ENCODE results near the gene INHBB. TPM values are rescaled to one million over a fixed set of nuclear protein-coding genes. Genes with fewer than 3 reads are reported as not detected.

The INHBB gene
- total RNA-seq, 1 donor from 2014 or later = 0.62 TPM

- Mint-ChIP-seq H3K4me3 (ENCODE audit: unreplicated experiment) (no peak overlapping the region), H3K27me3 (ENCODE audit: unreplicated experiment) (peaks cover 26% of the 10 kb centered on the region), H3K4me1 (ENCODE audit: unreplicated experiment) (peaks cover 8% of the 10 kb centered on the region), H3K27ac (ENCODE audit: unreplicated experiment) (no peak overlapping the region), H3K36me3 (ENCODE audit: unreplicated experiment) (no peaks in the 10 kb centered on the region), H3K9me3 (ENCODE audit: unreplicated experiment) (no peaks in the 10 kb centered on the region)
- DNase-seq (ENCODE audit: extremely low spot score, unreplicated experiment) = no peak
- TF ChIP-seq, protein P1, sequence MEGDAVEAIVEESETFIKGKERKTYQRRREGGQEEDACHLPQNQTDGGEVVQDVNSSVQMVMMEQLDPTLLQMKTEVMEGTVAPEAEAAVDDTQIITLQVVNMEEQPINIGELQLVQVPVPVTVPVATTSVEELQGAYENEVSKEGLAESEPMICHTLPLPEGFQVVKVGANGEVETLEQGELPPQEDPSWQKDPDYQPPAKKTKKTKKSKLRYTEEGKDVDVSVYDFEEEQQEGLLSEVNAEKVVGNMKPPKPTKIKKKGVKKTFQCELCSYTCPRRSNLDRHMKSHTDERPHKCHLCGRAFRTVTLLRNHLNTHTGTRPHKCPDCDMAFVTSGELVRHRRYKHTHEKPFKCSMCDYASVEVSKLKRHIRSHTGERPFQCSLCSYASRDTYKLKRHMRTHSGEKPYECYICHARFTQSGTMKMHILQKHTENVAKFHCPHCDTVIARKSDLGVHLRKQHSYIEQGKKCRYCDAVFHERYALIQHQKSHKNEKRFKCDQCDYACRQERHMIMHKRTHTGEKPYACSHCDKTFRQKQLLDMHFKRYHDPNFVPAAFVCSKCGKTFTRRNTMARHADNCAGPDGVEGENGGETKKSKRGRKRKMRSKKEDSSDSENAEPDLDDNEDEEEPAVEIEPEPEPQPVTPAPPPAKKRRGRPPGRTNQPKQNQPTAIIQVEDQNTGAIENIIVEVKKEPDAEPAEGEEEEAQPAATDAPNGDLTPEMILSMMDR (IDR thresholded peaks at IDR 0.05) = no peak
Measured at GRCh38 chr2:120396861-120397811, 51.2 kb downstream of the INHBB start.

DNA sequence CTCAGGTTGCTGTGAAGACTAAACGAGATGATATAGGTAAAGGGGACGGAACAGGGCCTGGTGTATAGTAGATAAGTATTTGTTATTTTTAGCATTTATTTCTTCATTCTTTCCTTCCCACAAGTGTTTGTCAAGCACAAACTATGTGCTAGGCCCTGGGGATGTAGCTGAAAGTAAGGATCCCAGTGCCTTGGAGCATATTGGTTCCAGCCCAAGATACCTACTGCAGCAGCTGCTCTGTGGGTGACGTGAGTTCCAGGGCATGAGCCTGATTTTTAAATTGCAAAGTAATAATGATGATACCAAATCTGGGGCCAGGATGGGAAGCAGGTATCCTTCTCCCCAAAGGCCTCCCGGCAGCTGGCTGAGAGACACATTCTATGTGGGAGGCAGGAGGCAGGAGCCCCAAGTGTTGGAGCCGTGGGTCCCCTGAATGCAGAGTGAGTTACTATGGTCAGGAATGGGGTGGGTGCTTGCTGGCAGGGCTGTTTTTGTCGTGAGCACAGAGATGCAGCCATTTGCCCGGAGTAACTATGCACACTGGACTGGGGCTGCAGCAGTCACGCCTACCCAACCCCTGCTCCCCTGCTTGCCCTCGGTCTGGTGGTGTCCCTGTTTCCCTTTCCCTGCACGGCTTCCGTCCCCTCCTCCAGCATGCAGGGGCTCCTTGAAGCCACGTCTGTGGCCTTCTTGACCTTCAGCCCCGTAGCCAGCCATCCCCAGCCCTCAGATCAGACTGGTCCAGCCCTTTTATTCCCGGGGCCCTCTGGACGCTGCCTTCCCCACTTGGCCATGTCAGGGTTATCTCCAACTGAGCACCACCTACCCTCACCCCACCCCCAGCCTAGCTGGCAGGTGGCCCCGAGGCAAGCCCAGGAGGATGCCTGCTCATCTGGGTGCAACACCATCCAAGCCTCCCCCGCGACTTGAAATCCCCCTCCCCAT, 52.4 kb downstream of the INHBB start:
- H3K27me3 Mint-ChIP-seq (ENCODE audit: unreplicated experiment) = peaks cover 28% of the 10 kb centered on the region
- TF ChIP-seq, protein P1 (IDR thresholded peaks at IDR 0.05) = no peak
- H3K36me3 Mint-ChIP-seq (ENCODE audit: unreplicated experiment) = no peaks in the 10 kb centered on the region
- no peaks in the 10 kb centered on the region for H3K9me3 Mint-ChIP-seq (ENCODE audit: unreplicated experiment)
- H3K27ac Mint-ChIP-seq (ENCODE audit: unreplicated experiment) = no peak overlapping the region
- peaks cover 8% of the 10 kb centered on the region for H3K4me1 Mint-ChIP-seq (ENCODE audit: unreplicated experiment)
- no peak for DNase-seq (ENCODE audit: extremely low spot score, unreplicated experiment)
- H3K4me3 Mint-ChIP-seq (ENCODE audit: unreplicated experiment) = no peak overlapping the region

DNA sequence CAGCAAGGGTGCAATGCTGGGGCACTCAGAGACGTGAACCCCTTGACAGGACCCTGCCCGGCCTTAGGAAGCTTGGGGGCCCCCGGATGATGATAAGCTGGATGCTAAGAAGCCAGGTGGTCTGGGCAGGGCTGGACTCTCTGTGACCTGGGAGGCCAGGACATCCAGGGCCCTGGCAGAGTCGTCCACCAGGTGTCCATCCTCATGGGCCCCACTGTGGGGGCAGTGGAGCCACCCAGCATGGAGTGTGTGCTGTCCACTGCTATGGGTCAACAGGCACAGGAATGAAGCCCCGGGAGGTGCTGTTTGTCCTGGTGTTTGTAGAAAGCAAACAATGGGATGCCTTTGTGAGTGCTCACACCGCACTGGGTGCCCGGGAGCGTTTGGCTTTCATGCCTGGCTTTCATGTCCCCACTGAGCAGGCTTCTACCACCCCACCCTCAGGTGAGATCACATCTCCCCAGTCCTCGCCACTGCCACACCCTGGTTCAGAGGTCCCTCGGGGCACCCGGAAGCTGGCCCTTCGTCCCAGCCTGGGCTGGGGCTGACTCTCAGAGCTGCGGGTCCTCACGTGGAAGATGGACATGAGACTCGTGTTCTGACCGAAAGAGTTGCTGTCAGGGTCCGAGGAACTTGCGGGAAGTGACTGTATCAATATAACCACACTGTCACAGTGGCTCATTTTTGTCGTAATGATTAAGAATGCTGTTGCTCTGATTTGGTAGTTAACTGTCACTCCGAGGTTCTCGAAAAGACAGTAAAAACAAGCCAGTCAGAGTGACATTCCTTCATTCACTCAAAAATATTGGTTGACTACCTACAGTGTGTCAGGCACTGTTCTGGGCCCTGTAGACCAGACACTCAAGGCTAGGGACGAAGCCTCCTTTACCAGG, 53.3 kb downstream of the INHBB start:
- no peak overlapping the region for H3K27ac Mint-ChIP-seq (ENCODE audit: unreplicated experiment)
- no peak overlapping the region for H3K4me3 Mint-ChIP-seq (ENCODE audit: unreplicated experiment)
- TF ChIP-seq, protein P1 (IDR thresholded peaks at IDR 0.05) = no peak
- peaks cover 29% of the 10 kb centered on the region for H3K27me3 Mint-ChIP-seq (ENCODE audit: unreplicated experiment)
- no peaks in the 10 kb centered on the region for H3K36me3 Mint-ChIP-seq (ENCODE audit: unreplicated experiment)
- DNase-seq (ENCODE audit: extremely low spot score, unreplicated experiment) = no peak
- peaks cover 8% of the 10 kb centered on the region for H3K4me1 Mint-ChIP-seq (ENCODE audit: unreplicated experiment)
- no peaks in the 10 kb centered on the region for H3K9me3 Mint-ChIP-seq (ENCODE audit: unreplicated experiment)

- Mint-ChIP-seq H3K4me3 (ENCODE audit: unreplicated experiment) (no peak overlapping the region), H3K27me3 (ENCODE audit: unreplicated experiment) (peaks cover 29% of the 10 kb centered on the region), H3K4me1 (ENCODE audit: unreplicated experiment) (peaks cover 8% of the 10 kb centered on the region), H3K9me3 (ENCODE audit: unreplicated experiment) (no peaks in the 10 kb centered on the region), H3K27ac (ENCODE audit: unreplicated experiment) (no peak overlapping the region), H3K36me3 (ENCODE audit: unreplicated experiment) (no peaks in the 10 kb centered on the region)
- DNase-seq (ENCODE audit: extremely low spot score, unreplicated experiment) = no peak
- TF ChIP-seq, protein P1 (IDR thresholded peaks at IDR 0.05) = no peak
Measured at GRCh38 chr2:120399889-120400240, 53.9 kb downstream of the INHBB start.

Measured in osteocyte (in vitro differentiated cells).